ENCODE data around the gene SETD4. TPM values are rescaled to one million over a fixed set of nuclear protein-coding genes. Genes with fewer than 3 reads are reported as not detected.

SETD4 gene
- total RNA-seq, 1 donor from 2014 or later, result 15.7 TPM

DNA sequence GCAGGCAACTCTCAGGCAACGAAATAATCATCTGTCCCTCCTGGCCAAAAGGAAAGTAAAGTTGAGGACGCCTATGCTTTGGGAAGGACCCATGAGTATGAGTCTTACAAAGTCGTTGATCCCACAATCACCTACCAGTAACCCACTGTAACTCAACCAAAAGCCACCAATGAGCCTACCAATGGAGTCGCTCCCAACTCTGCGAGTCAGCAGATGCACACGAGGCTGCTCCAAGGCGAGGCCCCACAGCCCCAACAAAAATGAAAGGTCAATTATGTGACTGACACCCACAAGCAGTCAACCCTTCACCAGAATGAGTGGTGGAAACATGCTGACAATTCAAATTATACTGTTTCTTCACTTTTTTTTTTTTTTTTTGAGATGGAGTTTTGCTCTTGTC, 12.0 kb downstream of the SETD4 start:
- H3K36me3 Mint-ChIP-seq (ENCODE audit: low read depth, unreplicated experiment), result peaks cover 45% of the 10 kb centered on the region

GRCh38 chr21:36047139-36047538, 13.2 kb downstream of the SETD4 start:
- TF ChIP-seq, protein P1, sequence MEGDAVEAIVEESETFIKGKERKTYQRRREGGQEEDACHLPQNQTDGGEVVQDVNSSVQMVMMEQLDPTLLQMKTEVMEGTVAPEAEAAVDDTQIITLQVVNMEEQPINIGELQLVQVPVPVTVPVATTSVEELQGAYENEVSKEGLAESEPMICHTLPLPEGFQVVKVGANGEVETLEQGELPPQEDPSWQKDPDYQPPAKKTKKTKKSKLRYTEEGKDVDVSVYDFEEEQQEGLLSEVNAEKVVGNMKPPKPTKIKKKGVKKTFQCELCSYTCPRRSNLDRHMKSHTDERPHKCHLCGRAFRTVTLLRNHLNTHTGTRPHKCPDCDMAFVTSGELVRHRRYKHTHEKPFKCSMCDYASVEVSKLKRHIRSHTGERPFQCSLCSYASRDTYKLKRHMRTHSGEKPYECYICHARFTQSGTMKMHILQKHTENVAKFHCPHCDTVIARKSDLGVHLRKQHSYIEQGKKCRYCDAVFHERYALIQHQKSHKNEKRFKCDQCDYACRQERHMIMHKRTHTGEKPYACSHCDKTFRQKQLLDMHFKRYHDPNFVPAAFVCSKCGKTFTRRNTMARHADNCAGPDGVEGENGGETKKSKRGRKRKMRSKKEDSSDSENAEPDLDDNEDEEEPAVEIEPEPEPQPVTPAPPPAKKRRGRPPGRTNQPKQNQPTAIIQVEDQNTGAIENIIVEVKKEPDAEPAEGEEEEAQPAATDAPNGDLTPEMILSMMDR (IDR thresholded peaks at IDR 0.05; ENCODE audit: unreplicated experiment), result no peak
- Mint-ChIP-seq H3K36me3 (ENCODE audit: low read depth, unreplicated experiment) (peaks cover 45% of the 10 kb centered on the region), H3K4me1 (ENCODE audit: unreplicated experiment) (peaks cover 19% of the 10 kb centered on the region), H3K9me3 (ENCODE audit: unreplicated experiment) (no peaks in the 10 kb centered on the region), H3K27ac (ENCODE audit: unreplicated experiment) (no peak overlapping the region), H3K4me3 (ENCODE audit: unreplicated experiment) (no peak overlapping the region), H3K27me3 (ENCODE audit: unreplicated experiment) (peaks cover 3% of the 10 kb centered on the region)
- no peak for DNase-seq (ENCODE audit: low spot score)

More for the DNA sequence above, 12.0 kb downstream of the SETD4 start:
- Mint-ChIP-seq H3K4me1 (ENCODE audit: unreplicated experiment) (peaks cover 23% of the 10 kb centered on the region), H3K27ac (ENCODE audit: unreplicated experiment) (no peak overlapping the region), H3K4me3 (ENCODE audit: unreplicated experiment) (no peak overlapping the region), H3K27me3 (ENCODE audit: unreplicated experiment) (peaks cover 3% of the 10 kb centered on the region), H3K9me3 (ENCODE audit: unreplicated experiment) (no peaks in the 10 kb centered on the region)
- DNase-seq (ENCODE audit: low spot score), result no peak
- TF ChIP-seq, protein P1 (IDR thresholded peaks at IDR 0.05; ENCODE audit: unreplicated experiment), result no peak

DNA sequence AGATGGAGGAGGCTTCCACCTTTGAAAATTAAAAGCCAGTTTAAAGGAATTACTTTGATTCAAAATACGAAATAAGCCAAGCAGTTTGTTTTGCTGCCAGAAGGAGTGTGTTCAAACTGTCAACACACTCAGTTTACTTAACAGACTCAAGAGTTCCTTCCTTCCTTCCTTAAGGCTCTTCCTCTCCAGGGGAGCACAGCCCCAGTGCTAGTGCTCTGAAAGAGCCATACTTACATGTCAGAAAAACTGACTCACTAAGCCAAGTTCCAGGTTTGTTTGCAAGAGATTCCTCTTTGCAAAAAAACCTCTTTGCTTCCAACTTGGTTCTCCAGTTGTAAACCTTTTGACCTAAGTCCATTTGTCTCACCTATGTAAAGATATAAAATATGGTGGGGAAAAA, 14.3 kb downstream of the SETD4 start:
- Mint-ChIP-seq H3K4me1 (ENCODE audit: unreplicated experiment) (peaks cover 26% of the 10 kb centered on the region), H3K9me3 (ENCODE audit: unreplicated experiment) (no peaks in the 10 kb centered on the region), H3K36me3 (ENCODE audit: low read depth, unreplicated experiment) (peaks cover 41% of the 10 kb centered on the region), H3K27ac (ENCODE audit: unreplicated experiment) (no peak overlapping the region), H3K4me3 (ENCODE audit: unreplicated experiment) (no peak overlapping the region), H3K27me3 (ENCODE audit: unreplicated experiment) (peaks cover 3% of the 10 kb centered on the region)
- TF ChIP-seq, protein P1 (IDR thresholded peaks at IDR 0.05; ENCODE audit: unreplicated experiment), result no peak
- no peak for DNase-seq (ENCODE audit: low spot score)

DNA sequence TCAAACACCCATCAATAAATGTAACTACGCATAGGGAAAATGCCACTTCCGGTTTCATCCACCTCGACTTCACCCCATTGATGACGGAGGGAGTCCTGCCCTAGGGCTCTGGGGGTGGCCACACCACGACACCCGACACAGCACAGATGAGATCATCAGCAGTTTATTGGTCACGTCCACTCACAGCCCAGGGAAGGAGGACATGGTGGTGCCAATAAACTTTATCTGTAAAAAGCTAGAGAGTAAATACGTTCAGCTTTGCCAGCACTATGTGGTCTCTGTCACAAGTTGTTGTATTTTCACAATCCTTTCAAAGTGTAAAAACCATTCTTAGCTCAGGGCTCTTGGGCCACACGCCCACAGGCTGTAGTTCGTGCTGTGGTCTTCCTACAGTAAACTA, 16.3 kb downstream of the SETD4 start:
- no peak for DNase-seq (ENCODE audit: low spot score)
- H3K4me3 Mint-ChIP-seq (ENCODE audit: unreplicated experiment), result no peak overlapping the region
- H3K9me3 Mint-ChIP-seq (ENCODE audit: unreplicated experiment), result no peaks in the 10 kb centered on the region
- peaks cover 31% of the 10 kb centered on the region for H3K4me1 Mint-ChIP-seq (ENCODE audit: unreplicated experiment)
- no peak overlapping the region for H3K27ac Mint-ChIP-seq (ENCODE audit: unreplicated experiment)
- H3K27me3 Mint-ChIP-seq (ENCODE audit: unreplicated experiment), result peaks cover 3% of the 10 kb centered on the region
- H3K36me3 Mint-ChIP-seq (ENCODE audit: low read depth, unreplicated experiment), result peaks cover 26% of the 10 kb centered on the region
- TF ChIP-seq, protein P1 (IDR thresholded peaks at IDR 0.05; ENCODE audit: unreplicated experiment), result no peak

GRCh38 chr21:36041910-36042309, 18.4 kb downstream of the SETD4 start:
- no peak for DNase-seq (ENCODE audit: low spot score)
- Mint-ChIP-seq H3K27ac (ENCODE audit: unreplicated experiment) (peak overlapping the region; percentile 67), H3K27me3 (ENCODE audit: unreplicated experiment) (peaks cover 5% of the 10 kb centered on the region), H3K4me1 (ENCODE audit: unreplicated experiment) (peaks cover 31% of the 10 kb centered on the region), H3K4me3 (ENCODE audit: unreplicated experiment) (no peak overlapping the region), H3K9me3 (ENCODE audit: unreplicated experiment) (no peaks in the 10 kb centered on the region), H3K36me3 (ENCODE audit: low read depth, unreplicated experiment) (peaks cover 23% of the 10 kb centered on the region)
- TF ChIP-seq, protein P1 (IDR thresholded peaks at IDR 0.05; ENCODE audit: unreplicated experiment), result no peak

Measured in endothelial cell (in vitro differentiated cells).